Posterior vena cava (tissue), 2 donors: ENCODE data around the gene RNF223. TPM values are rescaled to one million over a fixed set of nuclear protein-coding genes. Genes with fewer than 3 reads are reported as not detected.

Experiments
- DNase-seq: peaks from one replicate; pipeline ENCODE4 v3.0.0-alpha.2; 2020; ENCODE audit warnings: low spot score
- intact Hi-C, 2 donors: fragments of 100-400 bp; cut with DNase I; formaldehyde crosslinking; loops; one replicate each; pipeline versions ENCODE4 v1.14.1 to v1.14.2; 2022 to 2023
- total RNA-seq, 2 donors: library from RNA; stranded (reverse); fragmentation: NEBNext Ultra II Directional; extraction: Animal tissue kit (Norgen Biotek cat#: 25700); gene quantifications; one replicate each; pipeline ENCODE4 v1.2.1, GENCODE V29; 2021
- donor health status: DM: yes; HTN: yes; CAD: no.
- donor health status: DM: yes; HTN: yes; CAD: no.

RNF223 gene
- total RNA-seq, 2 donors from 2014 or later: not detected

- DNase-seq: no peak
- intact Hi-C loops: no loop called here
Measured at GRCh38 chr1:1024149-1024770, 49.8 kb downstream of the RNF223 start.

GRCh38 chr1:1023700-1024099 is 50.4 kb downstream of the RNF223 start:
- intact Hi-C loops: no loop called here
- DNase-seq: no peak

GRCh38 chr1:1022302-1023009 is 51.6 kb downstream of the RNF223 start:
- DNase-seq: no peak
- intact Hi-C loops: no loop called here

- intact Hi-C loops: no loop called here
Measured at GRCh38 chr1:1021920-1022259, 52.2 kb downstream of the RNF223 start.

GRCh38 chr1:1021010-1021919 is 52.8 kb downstream of the RNF223 start:
- intact Hi-C loops: no loop called here
- DNase-seq: no peak

More at GRCh38 chr1:1021920-1022259, 52.2 kb downstream of the RNF223 start:
- no peak for DNase-seq

Other genes starting within 250 kb of the RNF223 start
- 10 to 100 TPM; 16.5 to 38.0 TPM for gene SAMD11, start 150.4 kb downstream of the RNF223 start, total RNA-seq
- gene NOC2L, start 115.0 kb downstream of the RNF223 start, total RNA-seq: 10 to 100 TPM; 42.8 to 44.5 TPM
- gene KLHL17, start 113.7 kb downstream of the RNF223 start, total RNA-seq: 1 to 10 TPM; 8.5 to 8.9 TPM
- gene PLEKHN1, start 107.8 kb downstream of the RNF223 start, total RNA-seq: under 1 TPM; 0.86 to 0.88 TPM
- gene PERM1, start 92.2 kb downstream of the RNF223 start, total RNA-seq: under 1 TPM in 1 of 2 donors, not detected in 1; 0.24 TPM
- gene HES4, start 74.2 kb downstream of the RNF223 start, total RNA-seq: 10 to 100 TPM; 53.5 to 54.4 TPM
- gene ISG15, start 60.8 kb downstream of the RNF223 start, total RNA-seq: 10 to 100 TPM; 22.9 to 47.3 TPM
- gene AGRN, start 54.2 kb downstream of the RNF223 start, total RNA-seq: 10 to 100 TPM; 18.8 to 26.8 TPM
- gene C1orf159, start 41.8 kb upstream of the RNF223 start, total RNA-seq: 1 to 10 TPM; 6.7 to 7.4 TPM
- gene TTLL10, start 99.6 kb upstream of the RNF223 start, total RNA-seq: under 1 TPM in 1 of 2 donors, not detected in 1; 0.19 TPM
- gene TNFRSF18, start 132.3 kb upstream of the RNF223 start, total RNA-seq: under 1 TPM; 0.33 to 0.93 TPM
- gene TNFRSF4, start 139.8 kb upstream of the RNF223 start, total RNA-seq: 1 to 10 TPM; 2.0 to 2.8 TPM
- gene SDF4, start 157.7 kb upstream of the RNF223 start, total RNA-seq: 100 to 1,000 TPM; 121 to 151 TPM
- gene B3GALT6, start 157.9 kb upstream of the RNF223 start, total RNA-seq: 10 to 100 TPM in 1 of 2 donors, 1 to 10 TPM in 1; 9.9 to 10.3 TPM
- gene C1QTNF12, start 172.4 kb upstream of the RNF223 start, total RNA-seq: 1 to 10 TPM; 1.9 to 4.1 TPM
- 10 to 100 TPM; 29.0 to 32.0 TPM for gene UBE2J2, start 199.5 kb upstream of the RNF223 start, total RNA-seq
- gene SCNN1D, start 206.1 kb upstream of the RNF223 start, total RNA-seq: 1 to 10 TPM; 1.8 to 6.1 TPM
- 10 to 100 TPM; 40.9 to 50.9 TPM for gene ACAP3, start 233.6 kb upstream of the RNF223 start, total RNA-seq
- gene PUSL1, start 234.3 kb upstream of the RNF223 start, total RNA-seq: 10 to 100 TPM in 1 of 2 donors, 1 to 10 TPM in 1; 8.3 to 10.5 TPM